DMS114 treated with DMSO at 0.1 percent for 48 hours (cell line): Measurements from ENCODE around the gene NPC1.
"Not testable (repeated sequence)": the region's sequence is repeated elsewhere in the genome, so short reads cannot be mapped to it uniquely, and the experiment has no call there.

Experiments used
- DNase-seq: peaks from one replicate; lab custom pipeline; 2025; ENCODE audit not compliant: unreplicated experiment; lab: John Stamatoyannopoulos, UW

Gene NPC1

DNA sequence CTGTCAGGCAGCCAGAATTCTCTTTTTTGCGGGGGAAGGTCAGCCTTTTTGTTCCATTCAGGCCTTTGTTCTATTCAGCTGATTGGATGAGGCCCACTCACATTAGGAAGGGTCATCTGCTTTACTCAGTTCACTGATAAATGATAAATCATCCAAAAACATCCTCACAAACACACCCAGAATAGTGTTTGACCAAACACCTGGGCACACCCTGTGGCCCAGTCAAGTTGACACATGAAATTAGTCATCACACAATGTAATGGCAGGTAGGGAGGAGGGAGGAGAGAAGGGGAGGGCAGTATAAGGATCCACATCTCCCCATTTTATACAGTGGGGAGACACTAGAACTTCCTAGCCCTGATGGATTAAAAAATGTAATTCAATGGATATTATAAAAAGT lies 91.3 kb downstream of the NPC1 start:
- no peak for DNase-seq

DNA sequence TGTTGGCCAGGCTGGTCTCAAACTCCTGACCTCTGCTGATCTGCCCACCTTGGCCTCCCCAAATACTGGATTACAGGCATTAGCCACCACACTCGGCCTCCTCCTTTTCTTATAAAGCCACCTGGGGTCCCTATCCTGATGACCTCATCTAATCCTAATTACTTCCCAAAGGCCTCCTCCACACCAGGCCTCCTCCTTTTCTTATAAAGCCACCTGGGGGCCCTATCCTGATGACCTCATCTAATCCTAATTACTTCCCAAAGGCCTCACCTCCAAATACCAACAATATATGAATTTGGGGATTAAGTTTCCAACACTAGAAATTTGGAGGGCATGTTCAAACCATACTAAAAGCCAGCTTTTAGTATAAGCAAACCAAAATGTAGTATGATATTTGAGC lies 92.7 kb downstream of the NPC1 start:
- no peak for DNase-seq

DNA sequence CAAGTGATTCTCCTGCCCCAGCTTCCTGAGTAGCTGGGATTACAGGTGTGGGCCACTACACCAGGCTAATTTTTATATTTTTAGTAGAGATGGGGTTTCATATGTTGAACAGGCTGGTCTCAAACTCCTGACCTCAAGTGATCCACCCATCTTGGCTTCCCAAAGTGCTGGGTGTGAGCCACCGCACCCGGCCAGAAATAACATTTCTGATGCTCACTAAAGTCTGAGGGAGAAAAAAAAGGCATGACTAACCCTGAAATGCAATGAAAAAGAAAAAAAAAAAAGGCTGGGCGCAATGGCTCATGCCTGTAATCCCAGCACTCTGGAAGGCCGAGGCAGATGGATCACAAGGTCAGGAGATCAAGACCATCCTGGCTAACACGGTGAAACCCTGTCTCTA lies 96.7 kb downstream of the NPC1 start:
- not testable (repeated sequence) for DNase-seq

DNA sequence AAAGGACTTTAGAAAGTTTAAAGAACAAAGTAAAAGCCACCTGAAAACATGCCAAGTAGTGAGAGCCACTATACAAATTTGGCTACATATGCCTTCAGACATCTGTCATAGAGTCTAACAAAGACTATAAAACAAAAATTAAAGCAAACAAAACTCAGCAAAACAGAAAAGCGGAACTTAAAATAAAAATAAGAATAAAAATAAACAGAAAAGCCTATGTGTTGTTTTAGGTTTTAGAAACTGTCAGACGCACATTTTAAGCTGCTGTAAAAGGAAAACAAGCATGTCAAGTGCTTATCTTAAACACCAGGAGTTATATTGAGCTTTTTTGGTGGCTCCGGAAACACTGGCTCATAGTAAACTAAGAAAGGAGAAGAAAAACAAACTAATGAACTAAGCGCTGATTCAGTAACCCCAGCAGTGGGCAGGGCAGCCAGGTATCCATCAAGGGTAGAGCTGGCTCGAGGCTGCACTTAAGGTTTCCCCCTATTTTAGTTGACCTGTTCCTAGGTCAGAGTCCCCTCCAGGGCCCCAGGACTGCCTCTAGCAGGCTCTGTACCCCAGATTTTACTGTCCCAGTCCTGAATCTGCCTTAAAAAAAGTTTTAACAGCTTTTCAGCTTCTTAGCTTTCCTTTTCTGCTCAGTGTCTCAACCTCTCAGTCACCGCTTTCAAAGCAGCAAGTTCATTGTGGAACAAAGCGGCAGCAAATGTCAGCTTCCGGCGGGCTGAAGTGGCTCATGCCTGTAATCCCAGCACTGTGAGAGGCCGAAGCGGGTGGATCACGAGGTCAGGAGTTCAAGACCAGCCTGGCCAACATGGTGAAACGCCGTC lies 98.4 kb downstream of the NPC1 start:
- no peak for DNase-seq

DNA sequence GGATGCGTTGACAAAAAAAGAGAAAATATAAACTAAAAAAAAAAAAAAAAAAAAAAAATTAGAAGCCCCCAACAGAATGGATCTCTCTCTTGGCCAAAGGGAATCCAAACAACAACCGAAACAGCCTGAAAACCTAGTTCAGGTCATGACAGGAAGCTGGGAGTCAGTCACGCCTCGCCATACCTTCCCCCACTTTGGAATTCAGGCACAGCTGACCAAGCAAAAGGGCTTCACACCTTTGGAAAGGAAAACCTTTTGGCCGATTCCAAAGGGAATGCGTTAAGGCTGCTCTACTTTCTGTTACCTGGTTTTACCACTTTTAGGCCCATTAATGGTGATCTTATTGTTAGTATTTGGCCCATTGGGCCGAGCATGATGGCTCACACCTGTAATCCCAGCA lies 100.9 kb downstream of the NPC1 start:
- no peak for DNase-seq

DNA sequence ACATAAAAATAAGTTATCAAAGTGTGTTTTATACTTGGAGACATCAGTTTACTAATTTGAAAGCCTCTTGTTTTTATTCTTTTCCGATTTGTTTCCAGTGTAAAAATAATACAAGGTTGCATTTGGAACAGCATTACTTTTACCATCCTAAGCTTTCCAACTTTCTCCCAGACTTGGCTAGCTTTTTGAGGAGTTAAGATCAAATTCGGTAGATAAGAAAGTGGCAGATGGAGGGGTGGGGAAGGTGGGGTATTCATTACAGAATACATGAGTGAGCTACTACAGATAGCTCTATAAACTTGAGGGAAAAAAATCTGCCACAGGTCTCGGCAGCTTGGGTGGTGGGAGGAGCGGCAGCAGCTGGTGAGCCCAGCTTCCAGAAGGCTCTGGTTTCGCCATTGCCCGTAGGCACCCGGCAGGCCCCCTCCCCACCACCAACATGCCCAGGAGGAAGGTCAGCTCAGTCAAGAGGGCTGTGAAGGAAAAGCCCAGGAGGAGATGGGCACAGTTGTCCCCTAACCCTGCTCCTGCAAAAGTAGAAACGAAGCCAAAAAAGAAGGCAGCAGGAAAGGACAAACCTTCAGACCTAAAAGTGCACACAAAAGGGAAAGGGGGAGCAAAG lies 101.6 kb downstream of the NPC1 start:
- DNase-seq = no peak
